Calu3 (cell line): ENCODE results near the gene FAM186B. TPM values are rescaled to one million over a fixed set of nuclear protein-coding genes. Genes with fewer than 3 reads are reported as not detected.

Experiments used
- BruUV-seq: library from RNA; stranded (reverse); fragments of 400-500 nt; replicated peaks from 2 replicates; lab custom pipeline; 2021; lab: Mats Ljungman, UMichigan
- CTCF ChIA-PET: fragments of 300-600 bp; sonication (Branson Sonifier 250); formaldehyde crosslinking; loops from one replicate; lab custom pipeline; 2022; ENCODE audit warnings: antibody characterized with exemption; lab: Charles Lee
- DNase-seq: peaks from one replicate; pipeline ENCODE4 v3.0.0; 2022
- H3K27ac Mint-ChIP-seq: one replicate; pipeline ENCODE4 v1.8.0; 2022; ENCODE audit warnings: mixed read lengths; ENCODE audit not compliant: unreplicated experiment
- H3K27me3 Mint-ChIP-seq: one replicate; pipeline ENCODE4 v1.8.0; 2022; ENCODE audit warnings: mixed read lengths; ENCODE audit not compliant: unreplicated experiment
- H3K36me3 Mint-ChIP-seq: one replicate; pipeline ENCODE4 v1.8.0; 2022; ENCODE audit warnings: mild to moderate bottlenecking, moderate library complexity, mixed read lengths; ENCODE audit not compliant: insufficient read depth, unreplicated experiment
- H3K4me1 Mint-ChIP-seq: one replicate; pipeline ENCODE4 v1.8.0; 2022; ENCODE audit warnings: mild to moderate bottlenecking, low read depth, mixed read lengths; ENCODE audit not compliant: unreplicated experiment
- H3K4me3 Mint-ChIP-seq: one replicate; pipeline ENCODE4 v1.8.0; 2022; ENCODE audit warnings: mild to moderate bottlenecking, low read depth, moderate library complexity, mixed read lengths; ENCODE audit not compliant: unreplicated experiment
- H3K9me3 Mint-ChIP-seq: one replicate; pipeline ENCODE4 v1.8.0; 2022; ENCODE audit warnings: low read depth, mixed read lengths; ENCODE audit not compliant: unreplicated experiment
- CTCF ChIP-seq: fragments of 200-600 bp; IDR thresholded peaks from one replicate; pipeline ENCODE4 v1.8.0; 2022; ENCODE audit warnings: antibody characterized with exemption; ENCODE audit not compliant: unreplicated experiment
- intact Hi-C: fragments of 100-400 bp; cut with micrococcal nuclease; formaldehyde crosslinking; loops from one replicate; pipeline ENCODE4 v1.10.0; 2022; ENCODE audit not compliant: unreplicated experiment
- total RNA-seq: library from RNA; stranded (reverse); gene quantifications from 2 replicates; pipeline ENCODE4 v1.2.3, GENCODE V29; 2022

The FAM186B gene
- total RNA-seq, 1 experiment from 2014 or later: 0.47 TPM

DNA sequence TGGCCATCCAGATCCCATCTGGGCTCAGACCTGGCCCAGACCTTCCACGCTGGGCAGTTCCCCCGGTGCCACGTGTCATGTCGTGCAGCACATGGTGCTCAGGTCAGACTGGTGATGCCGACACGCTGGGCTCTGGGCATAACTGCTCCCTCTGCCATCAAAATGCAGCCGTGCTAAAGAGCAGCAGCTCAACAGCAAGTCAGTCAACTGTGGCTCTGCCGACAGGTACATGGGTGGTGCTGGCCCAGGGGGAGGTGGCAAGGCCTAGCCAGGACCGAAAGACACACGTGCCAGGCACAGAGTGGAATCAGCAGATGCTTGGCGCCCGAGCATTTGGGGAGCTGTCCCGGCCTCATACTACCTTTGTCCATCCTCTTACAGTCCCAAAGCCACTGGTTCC, 39.1 kb downstream of the FAM186B start:
- Mint-ChIP-seq H3K27ac (no peak overlapping the region), H3K4me3 (no peak overlapping the region), H3K9me3 (no peaks in the 10 kb centered on the region), H3K4me1 (peaks cover 9% of the 10 kb centered on the region), H3K36me3 (peaks cover 33% of the 10 kb centered on the region), H3K27me3 (no peaks in the 10 kb centered on the region)
- CTCF ChIA-PET: interaction anchor here (1.4 kb wide), 1 partner anchor 14 kb away, joined by 4 read pairs; no protein-coding TSS in a partner anchor
- no peak for TF ChIP-seq CTCF
- DNase-seq: no peak
- intact Hi-C loops: no loop called here
- no TSS peak for BruUV-seq

- H3K27ac Mint-ChIP-seq: no peak overlapping the region
- H3K4me3 Mint-ChIP-seq: no peak overlapping the region
- no peaks in the 10 kb centered on the region for H3K27me3 Mint-ChIP-seq
- peaks cover 37% of the 10 kb centered on the region for H3K36me3 Mint-ChIP-seq
- CTCF ChIA-PET: no interaction called here
- intact Hi-C loops: no loop called here
- no peaks in the 10 kb centered on the region for H3K9me3 Mint-ChIP-seq
- no peak for TF ChIP-seq CTCF
- DNase-seq: no peak
- no TSS peak for BruUV-seq
- H3K4me1 Mint-ChIP-seq: peaks cover 1% of the 10 kb centered on the region
Observed at GRCh38 chr12:49565406-49566265, 39.8 kb downstream of the FAM186B start.

DNA sequence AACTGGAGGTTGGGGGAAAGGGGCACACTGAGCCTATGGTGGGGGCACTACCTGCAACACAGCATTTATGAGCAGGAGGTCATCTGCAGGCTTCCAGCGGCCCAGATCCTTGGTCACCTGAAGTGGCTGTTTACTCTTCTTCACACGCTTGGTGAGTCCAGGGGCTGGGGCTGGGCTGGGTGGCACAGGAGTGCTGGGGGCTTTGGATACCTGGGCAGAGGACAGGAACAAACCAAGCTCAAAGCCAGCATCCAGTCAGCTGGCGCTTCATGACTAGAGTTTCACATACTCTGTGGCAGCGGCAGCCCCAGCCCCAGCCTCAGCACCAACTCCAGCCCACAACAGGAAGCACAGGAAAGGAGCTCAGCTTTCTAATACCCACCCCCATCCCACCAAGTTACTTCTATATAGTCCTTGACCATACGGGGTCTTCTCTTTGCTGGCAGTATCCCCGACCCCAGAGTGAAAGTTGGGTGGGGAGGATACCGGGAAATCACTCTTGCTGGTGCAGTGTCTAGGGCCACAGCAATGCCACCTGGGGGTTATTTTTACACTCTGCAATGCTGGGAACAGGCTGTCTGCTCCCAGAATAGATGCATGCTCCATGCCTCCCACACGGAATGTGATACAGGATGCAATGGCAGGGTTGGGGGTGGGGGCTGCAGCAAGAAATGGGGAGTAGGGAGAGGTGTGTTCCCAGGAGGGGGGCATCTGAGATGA, 40.6 kb downstream of the FAM186B start:
- intact Hi-C loops: no loop called here
- no peak for TF ChIP-seq CTCF
- CTCF ChIA-PET: interaction anchor here (0.6 kb wide), 1 partner anchor 798 kb away, joined by 5 read pairs; no protein-coding TSS in a partner anchor
- BruUV-seq: no TSS peak
- no peak for DNase-seq
- Mint-ChIP-seq H3K9me3 (no peaks in the 10 kb centered on the region), H3K4me3 (no peak overlapping the region), H3K36me3 (peaks cover 42% of the 10 kb centered on the region), H3K4me1 (no peaks in the 10 kb centered on the region), H3K27ac (no peak overlapping the region), H3K27me3 (no peaks in the 10 kb centered on the region)

- CTCF ChIA-PET: interaction anchor here (0.6 kb wide), 1 partner anchor 799 kb away, joined by 5 read pairs; no protein-coding TSS in a partner anchor
- DNase-seq: no peak
- Mint-ChIP-seq H3K27me3 (no peaks in the 10 kb centered on the region), H3K4me3 (no peak overlapping the region), H3K4me1 (no peaks in the 10 kb centered on the region), H3K9me3 (no peaks in the 10 kb centered on the region), H3K27ac (no peak overlapping the region), H3K36me3 (peaks cover 42% of the 10 kb centered on the region)
- BruUV-seq: no TSS peak
- intact Hi-C loops: no loop called here
- no peak for TF ChIP-seq CTCF
Observed at GRCh38 chr12:49563951-49564685, 41.3 kb downstream of the FAM186B start.
